ENCODE measurements around the gene C16orf82. TPM values are rescaled to one million over a fixed set of nuclear protein-coding genes. Genes with fewer than 3 reads are reported as not detected.

Gene C16orf82
- total RNA-seq, 1 experiment from 2014 or later, result not detected

GRCh38 chr16:27058299-27058698 is 8.4 kb upstream of the C16orf82 start:
- Histone ChIP-seq H3K14ac (ENCODE audit: insufficient read depth, low read length) (no peak overlapping the region), H2AFZ (ENCODE audit: low read length) (no peak overlapping the region), H3K27ac (ENCODE audit: insufficient read length, low read depth, low read length) (no peak overlapping the region), H2BK12ac (ENCODE audit: insufficient read length, low read depth, low read length) (no peak overlapping the region), H3T11ph (ENCODE audit: low read length) (no peak overlapping the region), H2AK5ac (ENCODE audit: insufficient read length, low read length) (no peak overlapping the region), H3K18ac (ENCODE audit: insufficient read length, low read depth, low read length) (no peak overlapping the region), H3K23ac (ENCODE audit: insufficient read length, low read depth, low read length) (no peak overlapping the region), H2BK5ac (ENCODE audit: insufficient read length, low read length) (no peak overlapping the region), H3K9me3 (ENCODE audit: control insufficient read depth, low read depth, low read length) (no peaks in the 10 kb centered on the region), H3K4ac (ENCODE audit: low read depth, low read length) (no peak overlapping the region), H2BK15ac (ENCODE audit: low read depth, low read length) (no peak overlapping the region), H3K56ac (ENCODE audit: insufficient read length, low read depth, low read length) (no peak overlapping the region), H4K5ac (ENCODE audit: insufficient read length, low read depth, low read length) (no peak overlapping the region), H3K23me2 (ENCODE audit: insufficient read length, low read depth, low read length, poor library complexity, severe bottlenecking) (no peaks in the 10 kb centered on the region), H3K79me2 (ENCODE audit: insufficient read depth, low read length) (no peaks in the 10 kb centered on the region), H2BK20ac (ENCODE audit: low read depth, low read length, poor library complexity, severe bottlenecking) (no peak overlapping the region), H3K79me1 (ENCODE audit: insufficient read depth, low read depth, low read length, poor library complexity, severe bottlenecking) (no peaks in the 10 kb centered on the region), H3K9ac (ENCODE audit: extremely low read depth, insufficient read length, low read length) (no peak overlapping the region), H2BK120ac (ENCODE audit: low read depth, low read length, poor library complexity, severe bottlenecking) (no peak overlapping the region), H3K4me1 (ENCODE audit: insufficient read depth, low read length) (no peaks in the 10 kb centered on the region), H4K20me1 (ENCODE audit: control insufficient read depth, insufficient read depth, insufficient read length) (no peaks in the 10 kb centered on the region), H4K8ac (replicated peaks; ENCODE audit: insufficient read length, low read depth, low read length) (no peak overlapping the region), H4K91ac (ENCODE audit: insufficient read length, low read depth, low read length) (no peak overlapping the region), H3K4me2 (ENCODE audit: insufficient read depth, insufficient read length, low read length) (no peak overlapping the region), H3K27me3 (ENCODE audit: insufficient read depth, low read length) (no peaks in the 10 kb centered on the region)
- Mint-ChIP-seq H3K9me3 (no peaks in the 10 kb centered on the region), H3K27me3 (ENCODE audit: low read depth) (peaks cover 1% of the 10 kb centered on the region), H3K4me1 (no peaks in the 10 kb centered on the region), H3K27ac (no peak overlapping the region), H3K36me3 (ENCODE audit: insufficient read depth in 1 of 3, low read depth in 3 of 3) (no peaks in the 10 kb centered on the region), H3K4me3 (no peak overlapping the region)
- no peak for DNase-seq
- WGBS (ENCODE audit: extremely low coverage, insufficient read length, low lambda C conversion rate), result no CpG with 5 or more reads among the region's 3 CpGs
- TF ChIP-seq, protein P1, sequence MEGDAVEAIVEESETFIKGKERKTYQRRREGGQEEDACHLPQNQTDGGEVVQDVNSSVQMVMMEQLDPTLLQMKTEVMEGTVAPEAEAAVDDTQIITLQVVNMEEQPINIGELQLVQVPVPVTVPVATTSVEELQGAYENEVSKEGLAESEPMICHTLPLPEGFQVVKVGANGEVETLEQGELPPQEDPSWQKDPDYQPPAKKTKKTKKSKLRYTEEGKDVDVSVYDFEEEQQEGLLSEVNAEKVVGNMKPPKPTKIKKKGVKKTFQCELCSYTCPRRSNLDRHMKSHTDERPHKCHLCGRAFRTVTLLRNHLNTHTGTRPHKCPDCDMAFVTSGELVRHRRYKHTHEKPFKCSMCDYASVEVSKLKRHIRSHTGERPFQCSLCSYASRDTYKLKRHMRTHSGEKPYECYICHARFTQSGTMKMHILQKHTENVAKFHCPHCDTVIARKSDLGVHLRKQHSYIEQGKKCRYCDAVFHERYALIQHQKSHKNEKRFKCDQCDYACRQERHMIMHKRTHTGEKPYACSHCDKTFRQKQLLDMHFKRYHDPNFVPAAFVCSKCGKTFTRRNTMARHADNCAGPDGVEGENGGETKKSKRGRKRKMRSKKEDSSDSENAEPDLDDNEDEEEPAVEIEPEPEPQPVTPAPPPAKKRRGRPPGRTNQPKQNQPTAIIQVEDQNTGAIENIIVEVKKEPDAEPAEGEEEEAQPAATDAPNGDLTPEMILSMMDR (conservative IDR thresholded peaks at IDR 0.05), result no peak
